OCI-M2 (cell line): ENCODE measurements around the gene SCRT2.

Source experiments
- DNase-seq: peaks from one replicate; lab custom pipeline; 2025; ENCODE audit not compliant: unreplicated experiment; lab: John Stamatoyannopoulos, UW

SCRT2 gene

DNA sequence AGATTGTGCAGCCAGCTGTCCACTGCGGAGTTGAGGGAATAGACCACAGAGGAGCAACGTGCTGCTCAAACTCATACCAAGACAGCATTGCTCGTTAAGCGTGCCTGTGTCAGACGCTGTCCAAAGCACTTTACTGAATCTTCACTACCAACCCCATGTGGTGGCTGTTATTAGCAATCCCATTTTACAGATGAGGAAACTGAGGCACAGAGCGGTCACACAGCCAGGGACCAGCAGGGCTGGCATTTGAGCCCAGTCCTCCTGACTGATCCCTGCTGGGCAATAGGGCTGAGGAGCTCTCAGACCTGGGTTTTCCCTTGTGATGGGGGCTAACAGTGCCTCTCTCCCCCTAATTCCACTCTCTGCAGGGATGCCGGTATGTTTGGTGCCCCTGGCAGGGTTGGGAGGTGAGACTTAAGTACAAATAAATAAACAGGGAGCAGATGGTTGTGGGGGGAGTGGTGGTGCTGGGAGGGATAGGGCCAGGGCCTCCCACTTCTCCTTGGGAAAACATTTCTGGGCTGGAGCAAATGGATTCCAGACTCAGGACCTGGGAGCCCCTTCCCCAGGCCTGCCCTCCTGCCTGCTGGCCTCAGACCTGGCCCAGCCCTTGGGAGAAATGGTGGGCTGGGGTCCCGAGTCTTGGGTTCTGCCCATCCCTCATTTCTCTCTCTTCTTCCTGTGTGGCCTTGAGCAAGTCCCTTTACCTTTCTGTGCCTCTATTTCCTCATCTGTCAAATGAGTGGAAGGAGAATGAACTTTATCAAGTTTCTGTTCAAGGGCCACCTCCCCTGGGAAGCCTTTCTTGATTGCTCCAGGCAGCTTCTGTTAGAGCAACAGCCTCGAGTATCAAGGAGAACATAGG, 40.3 kb downstream of the SCRT2 start:
- DNase-seq = no peak

DNA sequence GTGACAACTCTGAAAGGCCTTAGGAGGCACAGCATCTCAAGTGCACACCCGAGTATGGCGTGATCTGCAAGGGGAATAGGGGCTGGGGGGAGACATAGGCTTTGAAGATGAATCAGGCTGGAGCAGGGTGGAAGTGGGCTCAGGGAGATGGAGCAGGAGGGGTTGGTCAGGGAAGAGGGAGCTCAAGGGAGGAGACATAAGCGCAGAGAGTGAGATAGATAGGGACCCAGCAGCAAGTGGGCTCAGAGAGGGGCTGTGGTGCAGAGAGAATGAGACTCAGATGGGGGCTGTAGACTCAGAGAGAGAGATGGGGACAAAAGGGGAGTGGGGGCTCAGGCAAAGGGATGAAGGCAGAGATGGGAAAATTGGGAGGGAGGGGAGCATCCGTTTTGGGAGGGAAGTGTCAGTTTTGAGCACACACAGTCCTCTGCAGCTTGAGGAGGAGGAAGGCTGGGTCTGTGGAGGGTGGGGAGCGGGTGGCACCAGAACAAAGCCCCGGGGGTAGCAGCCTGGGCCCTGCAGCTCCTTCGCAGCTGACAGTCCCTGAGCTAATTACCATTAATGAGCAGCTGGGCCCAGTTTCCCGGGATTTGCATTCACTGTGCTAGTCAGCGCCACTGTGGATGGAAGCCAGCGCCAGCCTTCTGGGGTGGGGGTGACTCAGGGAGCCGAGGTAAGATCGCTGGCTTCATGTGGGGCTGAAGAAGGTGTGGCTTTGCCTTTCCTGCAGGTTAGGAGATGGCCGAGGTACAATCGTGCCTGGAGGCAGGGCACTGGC, 41.3 kb downstream of the SCRT2 start:
- no peak for DNase-seq

DNA sequence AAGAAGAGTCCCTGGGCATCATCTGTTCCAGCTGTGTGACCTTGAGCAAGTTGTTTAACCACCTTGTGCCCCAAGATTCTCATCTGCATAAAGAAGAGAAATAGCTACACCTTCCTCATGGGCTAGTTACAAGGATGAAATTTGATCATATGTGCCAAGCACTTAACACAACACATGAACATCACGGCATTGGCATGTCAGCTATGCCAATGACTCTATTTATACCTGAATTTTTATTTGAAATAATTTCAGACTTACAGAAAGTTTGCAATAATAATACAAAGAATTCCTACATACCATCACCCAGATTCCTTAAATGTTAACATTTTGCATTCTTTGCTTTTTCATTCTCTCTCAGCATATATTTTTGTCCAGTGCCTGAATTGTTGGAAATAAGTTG, 44.5 kb downstream of the SCRT2 start:
- no peak for DNase-seq

DNA sequence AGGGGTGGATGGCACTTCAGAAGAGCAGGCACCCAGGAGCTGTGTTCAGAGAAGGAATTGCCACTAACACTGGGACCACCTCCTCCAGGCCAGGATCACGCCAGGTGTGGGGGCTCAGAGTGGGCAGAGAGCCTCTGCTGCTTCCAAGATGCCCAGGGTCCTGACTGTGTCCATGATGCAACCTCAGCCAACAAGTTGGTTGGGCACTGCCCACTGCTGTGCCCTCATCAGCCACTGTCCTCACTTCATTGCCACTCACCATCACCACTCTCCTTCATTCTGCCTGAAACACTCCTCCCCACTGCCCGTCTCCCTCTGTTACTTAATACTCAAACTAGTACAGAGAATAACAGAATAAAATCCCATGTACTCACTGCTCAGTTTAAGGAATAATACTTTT, 49.0 kb downstream of the SCRT2 start:
- DNase-seq = no peak

DNA sequence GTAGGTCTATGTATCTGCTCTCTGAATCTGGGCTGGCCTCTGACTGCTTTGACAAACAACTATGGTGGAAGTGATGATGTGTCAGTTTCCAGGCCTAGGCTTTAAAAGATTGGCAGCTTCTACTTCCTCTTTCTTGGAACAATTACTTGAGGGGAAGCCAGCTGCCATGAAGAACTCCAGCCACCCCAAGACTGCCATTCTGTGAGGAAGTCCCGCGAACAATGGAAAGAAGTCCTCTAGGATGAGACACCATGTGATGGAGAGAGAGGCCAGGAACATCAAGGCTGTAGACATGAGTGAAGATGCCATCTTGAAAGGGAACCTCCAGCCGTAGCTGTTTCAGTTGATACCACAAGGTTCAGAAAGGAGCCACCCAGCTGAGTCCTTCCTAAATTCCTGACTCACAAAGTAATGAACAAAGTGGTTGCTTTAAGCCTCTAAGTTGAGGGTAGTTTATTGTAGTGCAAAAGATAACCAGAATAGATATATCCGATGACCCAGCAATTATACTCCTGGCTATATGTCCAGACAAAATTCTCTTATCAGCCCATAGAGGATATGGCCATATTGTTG, 50.2 kb downstream of the SCRT2 start:
- DNase-seq = no peak

DNA sequence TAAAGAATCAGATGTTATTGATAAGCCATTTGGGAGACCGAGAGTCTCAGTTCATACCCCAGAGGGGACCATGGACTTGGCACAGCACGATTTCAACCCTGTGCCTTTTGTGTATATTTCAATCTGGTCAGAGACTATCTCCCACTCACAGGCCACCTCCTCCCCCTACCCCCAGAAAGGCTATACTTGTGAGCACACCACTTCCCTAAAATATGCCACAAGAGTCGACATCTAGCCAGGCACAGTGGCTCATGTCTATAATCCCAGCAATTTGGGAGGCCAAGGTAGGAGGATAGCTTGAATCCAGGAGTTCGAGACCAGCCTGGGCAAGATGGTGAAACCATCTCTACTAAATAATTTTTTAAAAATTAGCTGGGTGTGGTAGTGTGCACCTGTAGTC, 51.9 kb downstream of the SCRT2 start:
- DNase-seq = no peak

DNA sequence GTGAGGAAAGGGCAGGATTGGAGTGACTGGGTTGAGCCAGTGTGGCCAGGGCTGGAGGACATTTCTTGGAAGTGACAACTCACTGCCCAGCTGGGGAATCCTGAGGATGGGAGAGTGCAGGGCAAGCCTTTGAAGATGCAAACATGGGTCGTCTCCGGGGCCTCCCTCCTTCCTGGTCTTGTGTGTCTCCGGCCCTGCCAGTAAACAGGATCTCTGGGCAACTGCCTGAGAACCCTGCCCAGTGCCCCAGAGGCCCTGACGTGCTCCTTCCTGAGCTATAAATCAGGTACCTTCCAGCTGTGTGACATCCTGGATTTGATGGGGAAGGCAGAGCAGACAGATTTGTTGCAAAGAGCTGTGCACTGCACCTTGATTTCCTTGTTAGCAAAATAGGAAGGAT, 52.6 kb downstream of the SCRT2 start:
- no peak for DNase-seq

DNA sequence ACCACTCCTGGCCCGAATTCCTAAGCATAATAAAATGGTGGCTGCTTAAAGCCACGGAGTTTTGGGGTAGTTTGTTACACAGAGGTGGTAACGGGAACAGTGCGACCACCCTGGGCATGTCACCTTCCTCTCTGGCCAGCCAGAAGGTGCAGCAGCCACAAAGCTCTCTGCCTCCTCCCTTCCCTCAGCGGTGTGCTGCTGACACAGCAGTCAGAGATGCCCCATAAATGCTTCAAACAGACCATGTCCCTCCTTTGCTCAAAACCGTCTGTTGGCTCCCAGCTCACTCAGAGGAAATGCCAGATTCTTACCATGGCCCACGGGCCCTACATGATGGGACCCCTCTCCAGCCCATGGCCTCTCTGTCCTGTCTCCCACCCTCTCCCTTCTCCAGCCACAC, 53.4 kb downstream of the SCRT2 start:
- no peak for DNase-seq

DNA sequence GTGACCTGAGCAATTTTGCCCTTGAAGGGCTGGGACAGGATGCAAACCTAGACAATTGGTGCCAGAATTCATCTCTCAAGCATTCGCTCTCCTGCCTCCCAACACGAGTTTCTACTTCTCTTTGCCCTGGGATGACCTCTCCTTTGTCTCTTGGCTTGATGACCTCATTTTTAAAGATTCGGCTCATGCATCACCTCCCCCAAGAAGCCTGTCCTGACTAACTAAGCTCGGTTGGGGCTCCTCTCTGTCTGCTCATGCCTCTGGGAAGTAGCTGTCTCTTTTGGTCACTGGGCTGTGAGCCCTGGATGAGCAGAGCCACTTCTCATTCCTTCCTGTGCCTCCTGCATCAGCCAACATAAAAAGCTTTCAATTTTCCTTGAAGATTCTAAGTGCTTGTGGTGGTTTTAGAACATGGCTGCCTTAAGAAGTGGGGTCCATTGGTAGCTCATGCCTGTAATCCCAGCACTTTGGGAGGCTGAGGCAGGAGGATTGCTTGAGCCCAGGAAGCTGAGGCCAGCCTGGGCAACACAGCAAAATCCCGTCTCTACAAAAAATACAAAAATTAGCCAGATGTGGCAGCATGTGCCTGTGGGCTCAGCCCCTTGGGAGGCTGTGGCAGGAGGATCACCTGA, 54.4 kb downstream of the SCRT2 start:
- no peak for DNase-seq

DNA sequence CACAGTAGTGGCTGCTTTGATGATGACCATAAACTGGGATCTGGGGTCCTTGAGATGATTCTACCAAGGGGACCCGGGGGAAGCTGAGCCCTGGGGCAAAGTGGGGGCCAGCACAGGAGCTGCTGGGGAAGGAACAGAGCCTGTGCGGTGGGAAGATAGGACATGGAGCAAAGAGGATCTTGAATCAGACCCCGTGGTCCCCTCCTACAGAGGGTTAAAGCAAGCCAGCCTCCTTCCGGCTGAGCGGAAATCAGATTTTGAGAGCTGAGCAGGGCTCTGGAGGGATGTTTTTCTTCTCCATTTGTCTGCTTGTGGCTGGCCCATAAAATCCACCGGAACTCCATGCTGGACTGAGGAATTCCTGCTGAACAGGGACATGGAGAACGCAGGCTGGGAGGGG, 55.4 kb downstream of the SCRT2 start:
- DNase-seq = no peak

DNA sequence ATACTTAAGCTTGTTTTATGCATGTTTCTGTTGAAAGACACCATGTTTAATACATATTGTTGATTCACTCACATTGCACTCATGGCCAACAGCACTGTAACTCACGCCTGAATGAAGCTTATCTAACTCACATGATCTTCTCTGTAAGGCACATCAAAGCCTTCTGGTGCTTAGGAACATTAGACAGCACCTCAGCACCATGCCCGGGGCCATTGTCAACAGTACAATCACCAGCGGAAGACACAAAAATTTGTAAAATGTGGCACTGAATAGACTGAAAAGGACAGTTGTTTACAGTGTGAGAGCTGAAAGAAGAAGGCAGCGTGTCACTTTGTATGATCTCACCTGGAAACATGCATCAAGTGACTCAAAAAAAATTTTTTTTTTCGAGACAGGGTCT, 56.6 kb downstream of the SCRT2 start:
- DNase-seq = no peak

DNA sequence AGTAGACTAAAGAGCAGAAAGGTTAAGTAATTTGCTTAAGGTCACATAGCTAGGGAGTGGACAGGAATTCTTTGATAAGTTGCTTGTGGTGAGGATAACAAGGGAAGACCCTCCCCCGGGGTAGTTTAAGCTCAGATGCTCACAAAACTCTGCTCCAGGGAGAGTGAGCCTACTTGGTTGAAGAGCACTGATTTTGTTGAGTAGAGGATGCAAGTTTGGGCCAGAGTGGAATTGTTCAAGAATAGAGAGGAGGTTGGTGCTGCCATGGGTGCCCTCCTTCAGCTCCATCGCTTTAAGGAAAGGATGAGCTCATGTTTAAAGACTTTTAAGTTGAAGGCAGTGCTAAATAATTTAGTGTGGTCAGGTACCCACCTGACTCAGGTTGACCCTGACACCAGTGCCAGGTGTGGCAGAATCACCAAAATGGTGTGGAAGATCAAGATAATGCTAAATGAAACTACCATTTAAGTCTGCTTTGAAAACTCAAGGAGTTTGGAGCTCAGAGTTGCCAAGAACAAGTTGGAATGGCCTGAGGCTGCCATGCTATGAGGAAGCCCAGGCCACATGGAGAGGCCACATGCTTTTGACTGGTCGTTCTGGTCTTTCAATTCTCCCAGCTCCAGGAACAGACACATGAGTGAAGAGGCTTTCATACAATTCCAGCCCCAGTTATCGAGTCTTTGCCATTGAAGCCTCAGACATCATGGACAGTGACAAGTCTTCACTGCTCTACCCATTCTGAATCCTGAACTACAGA, 57.5 kb downstream of the SCRT2 start:
- DNase-seq = no peak

DNA sequence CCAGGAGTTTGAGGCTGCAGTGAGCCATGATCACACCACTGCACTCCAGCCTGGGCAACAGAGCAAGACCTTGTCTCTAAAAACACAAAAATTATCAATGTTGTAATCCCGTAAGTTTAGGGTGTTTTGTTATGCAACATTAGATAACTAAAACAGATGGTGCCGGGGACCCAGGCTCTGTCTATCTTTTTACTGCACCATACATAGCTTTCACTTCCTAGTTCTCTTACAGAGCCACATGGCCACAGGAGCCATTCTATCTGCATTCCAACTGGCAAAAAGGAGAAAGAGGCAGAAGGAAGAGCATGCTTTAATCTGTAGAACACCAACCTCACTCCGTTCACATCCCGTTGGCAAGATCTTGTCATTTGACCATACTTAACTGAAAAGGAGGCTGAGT, 60.1 kb downstream of the SCRT2 start:
- no peak for DNase-seq

DNA sequence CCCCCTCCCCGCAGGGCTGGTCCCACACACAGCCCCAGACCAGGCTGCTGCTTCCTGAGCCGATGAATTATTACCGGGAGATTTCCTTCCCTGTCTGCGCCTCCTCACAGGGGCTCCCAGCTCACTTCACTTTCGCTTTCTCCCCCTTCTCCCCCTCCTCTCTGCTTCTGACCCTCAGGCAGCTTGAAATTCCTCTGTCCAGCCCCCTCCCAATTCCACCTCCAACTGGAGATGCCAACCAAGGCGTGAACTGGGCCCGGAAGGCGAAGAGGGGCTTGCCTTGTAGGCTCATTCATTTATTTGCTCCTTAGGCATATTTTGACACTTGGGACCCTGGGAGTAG, 63.8 kb downstream of the SCRT2 start:
- DNase-seq = no peak
